Transverse colon (tissue), 4 donors: ENCODE data around the gene CD59. TPM values are rescaled to one million over a fixed set of nuclear protein-coding genes. Genes with fewer than 3 reads are reported as not detected.
A peak's percentile ranks its signal among the peaks of the same experiment; 100 is the strongest.
"Not testable (repeated sequence)": the region's sequence is repeated elsewhere in the genome, so short reads cannot be mapped to it uniquely, and the experiment has no call there.

ENCODE experiments used
- DNase-seq: peaks from one replicate; pipeline ENCODE4 v3.0.0-alpha.2; 2019
- H3K27ac ChIP-seq, 4 donors: fragments of 200-600 bp; sonication (generic); 2 replicates each; pipeline ENCODE4 v1.5.1; 2016 to 2018; ENCODE audit warnings: inconsistent platforms in 4 of 4
- H3K27me3 ChIP-seq: fragments of 200-600 bp; sonication (generic); 2 replicates; pipeline ENCODE4 v1.5.1; 2017; ENCODE audit warnings: inconsistent platforms
- H3K36me3 ChIP-seq, 4 donors: fragments of 200-600 bp; sonication (generic); 2 replicates each; pipeline ENCODE4 v1.5.1; 2017 to 2019; ENCODE audit warnings: inconsistent platforms in 4 of 4
- H3K4me1 ChIP-seq, 4 donors: fragments of 200-600 bp; sonication (generic); 2 replicates each; pipeline ENCODE4 v1.5.1; 2017 to 2020; ENCODE audit warnings: inconsistent platforms in 4 of 4
- H3K4me3 ChIP-seq, 4 donors: fragments of 200-600 bp; sonication (generic); 1 replicate in 1 of 4; 2 replicates in 3 of 4; pipeline versions ENCODE4 v1.5.1 to v1.6.1; 2017 to 2019; ENCODE audit warnings: inconsistent platforms in 4 of 4
- H3K9me3 ChIP-seq, 2 donors: fragments of 200-600 bp; sonication (generic); 2 replicates each; pipeline ENCODE4 v1.5.1; 2017 to 2019; ENCODE audit warnings: inconsistent platforms in 2 of 2
- EP300 ChIP-seq: sonication (generic); formaldehyde crosslinking; IDR thresholded peaks from one replicate; pipeline ENCODE4 v1.6.1; 2017; ENCODE audit warnings: antibody characterized with exemption, low read depth
- POLR2A ChIP-seq: fragments of 450-650 bp; IDR thresholded peaks from one replicate; pipeline ENCODE4 v1.6.1; 2016; ENCODE audit warnings: antibody characterized with exemption, mild to moderate bottlenecking, moderate library complexity
- POLR2AphosphoS5 ChIP-seq, 3 donors: sonication (generic); formaldehyde crosslinking; IDR thresholded peaks; one replicate each; pipeline ENCODE4 v1.6.1; 2016; ENCODE audit warnings: antibody characterized with exemption in 3 of 3
- WGBS, 2 donors: methylation state at CpG; one replicate each; pipeline ENCODE4 v1.1.5; 2018; ENCODE audit warnings: low coverage in 1 of 2; 5-methylcytosine and 5-hydroxymethylcytosine counted together
- in situ Hi-C, 4 donors: fragments of 200-750 bp; cut with MboI; loops; one replicate each; pipeline versions ENCODE4 v1.15.0 to v1.15.1; 2017; ENCODE audit warnings: low sequenced_read_pairs in 3 of 4, low pct_ligation_motif_present in 1 of 4, low pct_unique_long_range_greater_than_20kb in 1 of 4
- intact Hi-C: fragments of 100-400 bp; cut with DNase I; formaldehyde crosslinking; loops from one replicate; pipeline ENCODE4 v1.15.1; 2023; ENCODE audit warnings: low total_unique reads
- total RNA-seq, 4 donors: library from RNA; depleted of rRNA; stranded (reverse); fragments of >200 nt; gene quantifications; one replicate each; pipeline ENCODE4 v1.1.0, GENCODE V29; 2016
- TF ChIP-seq, protein P1 (sequence below), 5 experiments: fragments of 200-600 bp in 3 of 5; fragments of 450-650 bp in 2 of 5; sonication (generic) in 3 of 5; IDR thresholded peaks; 1 replicate in 2 of 5; 2 replicates in 3 of 5; pipeline ENCODE4 v1.5.1; 2016 to 2017; ENCODE audit warnings: antibody characterized with exemption in 5 of 5, inconsistent platforms in 3 of 5, mild to moderate bottlenecking in 2 of 5, moderate library complexity in 1 of 5

CD59 gene
- total RNA-seq, 4 donors from 2014 or later, result 64.7 to 213 (median 170) TPM

DNA sequence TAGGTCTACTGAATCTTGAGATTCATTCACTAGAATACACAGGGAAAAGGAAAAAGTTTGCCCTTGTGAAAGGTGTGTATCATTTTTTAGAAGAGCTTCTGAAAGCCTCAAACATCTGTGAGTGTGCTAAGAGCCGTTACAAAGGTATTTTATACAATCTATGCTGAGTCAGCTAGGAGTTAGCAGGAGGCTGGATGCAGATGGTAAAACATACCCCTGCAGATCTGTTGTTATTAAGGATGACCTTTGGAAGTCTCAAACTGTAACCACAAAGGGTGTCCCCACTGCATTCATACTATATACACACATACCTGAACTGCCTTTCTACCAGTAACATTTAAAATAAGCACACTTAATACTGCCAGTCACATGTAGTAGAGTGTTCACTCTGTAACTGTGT, 27.2 kb downstream of the CD59 start:
- WGBS, 2 donors, result 70 to 75% methylated on average over 1 of the region's 1 CpG
- H3K4me3 ChIP-seq, result no peak overlapping the region
- TF ChIP-seq POLR2AphosphoS5 (IDR thresholded peaks at IDR 0.05) (no peak), POLR2A (no peak)
- TF ChIP-seq, protein P1, sequence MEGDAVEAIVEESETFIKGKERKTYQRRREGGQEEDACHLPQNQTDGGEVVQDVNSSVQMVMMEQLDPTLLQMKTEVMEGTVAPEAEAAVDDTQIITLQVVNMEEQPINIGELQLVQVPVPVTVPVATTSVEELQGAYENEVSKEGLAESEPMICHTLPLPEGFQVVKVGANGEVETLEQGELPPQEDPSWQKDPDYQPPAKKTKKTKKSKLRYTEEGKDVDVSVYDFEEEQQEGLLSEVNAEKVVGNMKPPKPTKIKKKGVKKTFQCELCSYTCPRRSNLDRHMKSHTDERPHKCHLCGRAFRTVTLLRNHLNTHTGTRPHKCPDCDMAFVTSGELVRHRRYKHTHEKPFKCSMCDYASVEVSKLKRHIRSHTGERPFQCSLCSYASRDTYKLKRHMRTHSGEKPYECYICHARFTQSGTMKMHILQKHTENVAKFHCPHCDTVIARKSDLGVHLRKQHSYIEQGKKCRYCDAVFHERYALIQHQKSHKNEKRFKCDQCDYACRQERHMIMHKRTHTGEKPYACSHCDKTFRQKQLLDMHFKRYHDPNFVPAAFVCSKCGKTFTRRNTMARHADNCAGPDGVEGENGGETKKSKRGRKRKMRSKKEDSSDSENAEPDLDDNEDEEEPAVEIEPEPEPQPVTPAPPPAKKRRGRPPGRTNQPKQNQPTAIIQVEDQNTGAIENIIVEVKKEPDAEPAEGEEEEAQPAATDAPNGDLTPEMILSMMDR (IDR thresholded peaks at IDR 0.05), result no peak
- no peaks in the 10 kb centered on the region for H3K9me3 ChIP-seq
- peaks cover 0 to 28% (median 15%) of the 10 kb centered on the region in 4 donors for H3K4me1 ChIP-seq
- intact Hi-C loops, result no loop called here
- H3K36me3 ChIP-seq, result peaks cover 0 to 24% (median 11%) of the 10 kb centered on the region in 4 donors
- H3K27ac ChIP-seq, result no peak overlapping the region
- no peaks in the 10 kb centered on the region for H3K27me3 ChIP-seq
- no peak for DNase-seq
- in situ Hi-C loops, result no loop called here

DNA sequence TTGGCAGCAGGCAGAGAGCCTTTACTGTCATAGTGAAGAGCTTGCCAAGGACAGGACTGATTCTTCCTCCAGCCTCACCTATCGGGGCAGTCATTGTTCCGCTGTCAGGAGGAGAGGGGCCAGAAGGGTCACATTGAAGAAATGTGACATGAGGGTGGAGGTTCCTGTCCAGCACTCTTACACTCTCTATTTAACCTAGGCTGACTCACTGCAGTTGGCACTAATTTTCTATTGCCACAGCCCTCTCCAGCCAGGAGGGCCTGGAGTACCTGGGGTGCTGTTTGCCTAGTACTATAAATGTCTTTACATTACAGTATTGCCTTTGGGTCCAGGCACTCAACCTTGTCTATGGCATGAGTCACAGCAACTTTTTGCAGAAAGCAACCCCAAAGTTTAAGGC, 28.4 kb downstream of the CD59 start:
- H3K36me3 ChIP-seq, result peaks cover 0 to 21% (median 9%) of the 10 kb centered on the region in 4 donors
- in situ Hi-C loops, result not testable (repeated sequence)

DNA sequence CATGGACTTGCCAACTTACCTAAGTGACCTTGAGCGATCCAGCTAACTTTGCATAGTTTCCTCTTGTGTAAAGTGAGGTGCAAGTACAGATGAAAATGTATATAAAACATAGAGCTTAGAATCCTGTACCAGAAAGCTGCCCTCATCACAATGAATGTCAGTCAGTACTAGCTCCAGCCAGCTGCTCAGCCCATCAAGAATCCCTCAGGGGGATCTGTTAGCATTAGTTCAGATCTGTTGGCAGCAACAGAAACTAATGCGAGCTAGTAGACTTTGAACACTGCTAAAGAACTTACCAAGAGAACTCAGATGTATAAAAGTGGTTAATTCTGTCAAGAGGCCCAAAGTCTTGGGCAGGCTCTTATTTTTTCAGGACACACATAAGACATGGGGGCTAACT, 29.3 kb downstream of the CD59 start:
- H3K27ac ChIP-seq, result peak overlapping the region in 2 of 4 donors; percentile 3 to 31
- H3K4me1 ChIP-seq, result peaks cover 5 to 32% (median 23%) of the 10 kb centered on the region in 4 donors
- in situ Hi-C loops (no loop called here), intact Hi-C loops (no loop called here)
- peaks cover 0 to 21% (median 9%) of the 10 kb centered on the region in 4 donors for H3K36me3 ChIP-seq
- no peak for TF ChIP-seq EP300
- TF ChIP-seq, protein P1 (IDR thresholded peaks at IDR 0.05), result no peak
- TF ChIP-seq POLR2AphosphoS5 (IDR thresholded peaks at IDR 0.05), result no peak
- TF ChIP-seq POLR2A, result no peak
- H3K4me3 ChIP-seq, result no peak overlapping the region
- DNase-seq, result no peak
- no peaks in the 10 kb centered on the region for H3K9me3 ChIP-seq
- WGBS, 2 donors, result 92 to 100% methylated on average over 2 of the region's 2 CpGs
- H3K27me3 ChIP-seq, result no peaks in the 10 kb centered on the region

More for the DNA sequence above, 28.4 kb downstream of the CD59 start:
- H3K27ac ChIP-seq, H3K4me3 ChIP-seq, H3K27me3 ChIP-seq, DNase-seq, H3K9me3 ChIP-seq, intact Hi-C loops: not testable (repeated sequence)
- 78% methylated on average over 2 of the region's 2 CpGs; no CpG with 5 or more reads in 1 of the 2 donors for WGBS, 2 donors
- H3K4me1 ChIP-seq, result peaks cover 0 to 23% (median 15%) of the 10 kb centered on the region in 4 donors

DNA sequence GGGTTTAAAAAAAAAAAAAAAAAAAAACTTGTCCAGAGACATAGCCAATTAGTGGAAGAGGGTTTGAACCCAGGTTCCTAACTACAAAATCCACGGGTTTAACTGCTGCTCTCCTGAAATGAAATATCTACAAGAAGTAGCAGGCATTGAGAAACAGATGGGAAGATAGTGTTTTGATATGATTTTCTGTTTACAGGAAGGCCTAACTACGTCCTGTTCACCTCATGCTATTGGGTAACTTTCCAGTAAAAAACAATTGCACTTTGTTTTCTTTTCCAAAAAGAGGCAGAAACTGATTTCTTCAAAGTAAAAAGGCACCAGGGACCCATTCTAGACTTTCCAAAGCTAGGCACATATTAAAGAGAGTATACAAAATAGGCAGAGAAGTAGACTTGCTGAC, 29.7 kb downstream of the CD59 start:
- H3K4me1 ChIP-seq, result peaks cover 9 to 36% (median 28%) of the 10 kb centered on the region in 4 donors
- H3K4me3 ChIP-seq, result no peak overlapping the region
- no peak for DNase-seq
- no peaks in the 10 kb centered on the region for H3K27me3 ChIP-seq
- in situ Hi-C loops, result no loop called here
- H3K27ac ChIP-seq, result peak overlapping the region in 2 of 4 donors; percentile 3 to 31
- WGBS, 2 donors, result 31 to 42% methylated on average over 2 of the region's 2 CpGs
- H3K36me3 ChIP-seq, result peaks cover 0 to 21% (median 9%) of the 10 kb centered on the region in 4 donors
- intact Hi-C loops, result no loop called here
- TF ChIP-seq EP300 (no peak), POLR2AphosphoS5 (IDR thresholded peaks at IDR 0.05) (no peak), POLR2A (no peak)
- TF ChIP-seq, protein P1 (IDR thresholded peaks at IDR 0.05), result no peak
- H3K9me3 ChIP-seq, result no peaks in the 10 kb centered on the region
